Lower leg skin (tissue), 4 donors: Measurements from ENCODE around the gene ZNF407. TPM values are rescaled to one million over a fixed set of nuclear protein-coding genes. Genes with fewer than 3 reads are reported as not detected.

Source experiments
- DNase-seq, 2 donors: peaks; one replicate each; pipeline ENCODE4 v3.0.0-alpha.2; 2019; ENCODE audit warnings: low spot score in 2 of 2
- H3K4me3 ChIP-seq: fragments of 200-600 bp; sonication (generic); 2 replicates; pipeline ENCODE4 v1.5.1; 2017; ENCODE audit warnings: mild to moderate bottlenecking, low read depth; ENCODE audit not compliant: poor library complexity, severe bottlenecking
- CTCF ChIP-seq, 3 donors: fragments of 450-650 bp; IDR thresholded peaks; one replicate each; pipeline ENCODE4 v1.5.1; 2016; ENCODE audit warnings: antibody characterized with exemption in 3 of 3, mild to moderate bottlenecking in 3 of 3, moderate library complexity in 2 of 3
- POLR2A ChIP-seq, 2 donors: fragments of 450-650 bp; IDR thresholded peaks; one replicate each; pipeline ENCODE4 v1.6.1; 2016 to 2017; ENCODE audit warnings: antibody characterized with exemption in 2 of 2, mild to moderate bottlenecking in 1 of 2, moderate library complexity in 1 of 2
- WGBS, 2 donors: methylation state at CpG; one replicate each; pipeline ENCODE4 v1.1.5; 2018; 5-methylcytosine and 5-hydroxymethylcytosine counted together
- intact Hi-C: fragments of 100-400 bp; cut with DNase I; formaldehyde crosslinking; loops from one replicate; pipeline ENCODE4 v1.15.0; 2023; ENCODE audit warnings: low total_unique reads
- total RNA-seq, 4 donors: library from RNA; depleted of rRNA; stranded (reverse); fragments of >200 nt; gene quantifications; one replicate each; pipeline ENCODE4 v1.1.0, GENCODE V29; 2016

The ZNF407 gene
- total RNA-seq, 4 donors from 2014 or later = 7.0 to 13.9 (median 10.9) TPM

- no peak for TF ChIP-seq CTCF (IDR thresholded peaks at IDR 0.05)
- TF ChIP-seq POLR2A (IDR thresholded peaks at IDR 0.05) = no peak
- intact Hi-C loops = no loop called here
- H3K4me3 ChIP-seq = no peak overlapping the region
- DNase-seq = no peak
- 87 to 94% methylated on average over 5 of the region's 5 CpGs for WGBS, 2 donors
Observed at GRCh38 chr18:75008186-75008585, 410.5 kb downstream of the ZNF407 start.

GRCh38 chr18:75009296-75009695, 411.6 kb downstream of the ZNF407 start:
- DNase-seq = no peak
- 35 to 37% methylated on average over 2 of the region's 2 CpGs for WGBS, 2 donors
- H3K4me3 ChIP-seq = no peak overlapping the region
- TF ChIP-seq CTCF (IDR thresholded peaks at IDR 0.05) = no peak
- no peak for TF ChIP-seq POLR2A (IDR thresholded peaks at IDR 0.05)
- intact Hi-C loops = no loop called here

- intact Hi-C loops = no loop called here
- no peak overlapping the region for H3K4me3 ChIP-seq
- DNase-seq = no peak
- TF ChIP-seq POLR2A (IDR thresholded peaks at IDR 0.05) (no peak), CTCF (IDR thresholded peaks at IDR 0.05) (no peak)
- WGBS, 2 donors = 65 to 72% methylated on average over 4 of the region's 4 CpGs
Observed at GRCh38 chr18:75009878-75010277, 412.2 kb downstream of the ZNF407 start.

GRCh38 chr18:75010278-75010677, 412.6 kb downstream of the ZNF407 start:
- 60 to 69% methylated on average over 3 of the region's 3 CpGs for whole genome bisulfite sequencing, 2 donors
- H3K4me3 ChIP-seq = no peak overlapping the region
- DNase-seq = no peak
- intact Hi-C loops = no loop called here
- no peak for TF ChIP-seq CTCF (IDR thresholded peaks at IDR 0.05)
- no peak for TF ChIP-seq POLR2A (IDR thresholded peaks at IDR 0.05)

- no peak overlapping the region for H3K4me3 ChIP-seq
- intact Hi-C loops = no loop called here
- WGBS, 2 donors = 69 to 84% methylated on average over 2 of the region's 2 CpGs
- no peak for DNase-seq
- TF ChIP-seq POLR2A (IDR thresholded peaks at IDR 0.05) = no peak
Observed at GRCh38 chr18:75010689-75011088, 413.0 kb downstream of the ZNF407 start.

DNA sequence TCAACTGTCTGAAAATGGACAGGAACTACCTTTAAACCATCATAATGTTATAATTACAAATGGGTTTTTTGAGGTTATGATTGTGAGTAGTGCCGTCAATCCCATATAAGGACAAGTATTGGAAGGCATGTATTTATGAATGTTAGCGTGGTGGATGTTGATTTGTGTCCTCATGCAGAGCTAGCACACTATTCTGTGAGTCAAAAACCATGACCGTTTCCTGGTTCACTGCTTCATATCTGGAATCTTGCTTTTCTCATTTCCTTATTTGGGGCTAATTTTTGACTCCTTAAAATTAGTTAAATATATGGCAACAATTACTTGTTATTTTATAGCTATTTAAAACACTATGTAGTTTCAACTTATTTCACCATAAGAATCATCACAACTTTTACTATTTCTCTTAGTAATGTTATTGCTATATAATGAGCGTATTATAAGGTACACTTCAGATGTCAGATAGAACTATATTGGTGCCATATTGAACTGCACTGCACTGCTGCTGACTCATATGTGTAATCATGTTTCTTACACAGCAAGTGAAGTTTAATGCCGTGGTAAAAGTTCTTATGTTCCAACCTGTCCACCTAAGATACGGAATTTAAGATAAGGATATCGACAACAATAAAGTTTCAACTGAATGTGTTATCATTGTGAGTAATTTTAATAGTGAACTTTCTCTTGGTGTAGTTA, 418.5 kb downstream of the ZNF407 start:
- TF ChIP-seq POLR2A (IDR thresholded peaks at IDR 0.05) (no peak), CTCF (IDR thresholded peaks at IDR 0.05) (no peak)
- DNase-seq = no peak
- 91 to 93% methylated on average over 7 of the region's 7 CpGs for WGBS, 2 donors
- intact Hi-C loops = no loop called here
- H3K4me3 ChIP-seq = no peak overlapping the region
